Erythroblast (primary cell): ENCODE results near the gene AP4M1.

Experiments used
- GATA1 ChIP-seq: IDR thresholded peaks from 2 replicates; pipeline ENCODE4 v1.6.1; 2011; ENCODE audit warnings: low read depth, mild to moderate bottlenecking, control low read depth, low read length, moderate library complexity
- POLR2A ChIP-seq: IDR thresholded peaks from 2 replicates; pipeline ENCODE4 v1.6.1; 2011; ENCODE audit warnings: mild to moderate bottlenecking, low read length

- TF ChIP-seq POLR2A, result no peak
- TF ChIP-seq GATA1, result no peak
Observed at GRCh38 chr7:100155553-100156317, 54.3 kb downstream of the AP4M1 start.
